MM.1S (cell line): ENCODE data around the gene PPP4R2.

Source experiments
- DNase-seq: peaks from one replicate; pipeline ENCODE4 v3.0.0-alpha.2; 2015
- H2AFZ ChIP-seq: fragments of 300-600 bp; sonication (generic); 2 replicates; pipeline ENCODE4 v1.6.0; 2016; ENCODE audit warnings: antibody characterized with exemption, low read length
- H3F3A ChIP-seq: fragments of 300-600 bp; sonication (generic); 2 replicates; pipeline ENCODE4 v1.6.1; 2016; ENCODE audit warnings: mild to moderate bottlenecking, antibody characterized with exemption, low read length, moderate library complexity, mixed read lengths; ENCODE audit not compliant: insufficient read depth
- H3K27ac ChIP-seq: fragments of 300-600 bp; sonication (generic); 2 replicates; pipeline ENCODE4 v1.5.1; 2016; ENCODE audit warnings: mild to moderate bottlenecking, low read length
- H3K27me3 ChIP-seq: fragments of 300-600 bp; sonication (generic); replicated peaks from 2 replicates; pipeline ENCODE4 v1.6.0; 2016; ENCODE audit warnings: low read length; ENCODE audit not compliant: insufficient read depth
- H3K36me3 ChIP-seq: fragments of 300-600 bp; sonication (generic); replicated peaks from 2 replicates; pipeline ENCODE4 v1.6.1; 2016; ENCODE audit warnings: mild to moderate bottlenecking, low read length, mixed read lengths; ENCODE audit not compliant: insufficient read depth
- H3K4me1 ChIP-seq: fragments of 300-600 bp; sonication (generic); 2 replicates; pipeline ENCODE4 v1.6.1; 2016; ENCODE audit warnings: low read length, mixed read lengths
- H3K4me2 ChIP-seq: fragments of 300-600 bp; sonication (generic); 2 replicates; pipeline ENCODE4 v1.6.0; 2016; ENCODE audit warnings: low read depth, low read length
- H3K4me3 ChIP-seq: fragments of 300-600 bp; sonication (generic); 2 replicates; pipeline ENCODE4 v1.5.1; 2016; ENCODE audit warnings: low read length, mixed read lengths
- H3K79me2 ChIP-seq: fragments of 300-600 bp; sonication (generic); 2 replicates; pipeline ENCODE4 v1.6.1; 2016; ENCODE audit warnings: mixed run types, low read length, mixed read lengths
- H3K9ac ChIP-seq: fragments of 300-600 bp; sonication (generic); 2 replicates; pipeline ENCODE4 v1.6.1; 2016; ENCODE audit warnings: low read length, mixed read lengths
- H3K9me2 ChIP-seq: fragments of 300-600 bp; sonication (generic); replicated peaks from 2 replicates; pipeline ENCODE4 v1.6.1; 2016; ENCODE audit warnings: mild to moderate bottlenecking, low read length, mixed read lengths; ENCODE audit not compliant: insufficient read depth
- H3K9me3 ChIP-seq: fragments of 300-600 bp; sonication (generic); replicated peaks from 2 replicates; pipeline ENCODE4 v1.6.1; 2016; ENCODE audit warnings: mild to moderate bottlenecking, low read length, mixed read lengths; ENCODE audit not compliant: insufficient read depth
- H4K20me1 ChIP-seq: fragments of 300-600 bp; sonication (generic); 2 replicates; pipeline ENCODE4 v1.6.1; 2016; ENCODE audit warnings: mild to moderate bottlenecking, low read length, moderate library complexity, mixed read lengths; ENCODE audit not compliant: insufficient read depth
- EZH2 ChIP-seq: fragments of 300-600 bp; sonication (generic); optimal IDR thresholded peaks from 2 replicates; pipeline ENCODE3; 2017; ENCODE audit warnings: low read depth, mild to moderate bottlenecking, antibody characterized with exemption, low read length, mixed read lengths
- EZH2phosphoT487 ChIP-seq: fragments of 300-600 bp; sonication (generic); IDR thresholded peaks from 2 replicates; pipeline ENCODE4 v1.6.1; 2018; ENCODE audit warnings: antibody characterized with exemption, low read length
- TF ChIP-seq, protein P1 (sequence below): fragments of 300-600 bp; sonication (generic); IDR thresholded peaks from 2 replicates; pipeline ENCODE4 v1.5.1; 2016; ENCODE audit warnings: antibody characterized with exemption, low read length, mixed read lengths

PPP4R2 gene

DNA sequence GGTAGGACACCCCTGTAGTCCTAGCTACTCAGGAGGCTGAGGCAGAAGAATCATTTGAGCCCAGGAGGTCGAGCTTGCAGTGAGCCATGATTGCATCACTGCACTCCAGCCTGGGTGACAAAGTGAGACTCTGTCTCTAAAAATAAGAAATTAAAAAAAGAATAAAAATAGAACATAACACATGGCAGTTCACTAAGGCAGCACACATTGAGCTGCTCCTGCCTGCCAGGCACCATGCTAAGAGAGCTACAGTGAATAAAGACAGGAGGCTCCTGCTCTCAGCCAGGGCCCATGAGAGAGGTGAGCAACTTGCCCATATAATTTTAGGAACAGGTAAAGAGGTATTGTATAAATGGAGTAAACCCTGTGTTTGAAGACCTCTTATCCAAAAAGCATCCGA is 119.2 kb downstream of the PPP4R2 start:
- Histone ChIP-seq H2AFZ (no peak overlapping the region), H3K9ac (no peak overlapping the region), H3K4me2 (no peak overlapping the region), H3K36me3 (no peaks in the 10 kb centered on the region), H3K4me1 (no peaks in the 10 kb centered on the region), H3K9me3 (no peaks in the 10 kb centered on the region), H3K9me2 (no peaks in the 10 kb centered on the region), H3K27me3 (no peaks in the 10 kb centered on the region), H3K4me3 (no peak overlapping the region), H3K79me2 (no peaks in the 10 kb centered on the region), H3F3A (no peaks in the 10 kb centered on the region), H3K27ac (no peak overlapping the region), H4K20me1 (no peaks in the 10 kb centered on the region)
- DNase-seq, result no peak
- TF ChIP-seq EZH2 (no peak), EZH2phosphoT487 (no peak)
- TF ChIP-seq, protein P1, sequence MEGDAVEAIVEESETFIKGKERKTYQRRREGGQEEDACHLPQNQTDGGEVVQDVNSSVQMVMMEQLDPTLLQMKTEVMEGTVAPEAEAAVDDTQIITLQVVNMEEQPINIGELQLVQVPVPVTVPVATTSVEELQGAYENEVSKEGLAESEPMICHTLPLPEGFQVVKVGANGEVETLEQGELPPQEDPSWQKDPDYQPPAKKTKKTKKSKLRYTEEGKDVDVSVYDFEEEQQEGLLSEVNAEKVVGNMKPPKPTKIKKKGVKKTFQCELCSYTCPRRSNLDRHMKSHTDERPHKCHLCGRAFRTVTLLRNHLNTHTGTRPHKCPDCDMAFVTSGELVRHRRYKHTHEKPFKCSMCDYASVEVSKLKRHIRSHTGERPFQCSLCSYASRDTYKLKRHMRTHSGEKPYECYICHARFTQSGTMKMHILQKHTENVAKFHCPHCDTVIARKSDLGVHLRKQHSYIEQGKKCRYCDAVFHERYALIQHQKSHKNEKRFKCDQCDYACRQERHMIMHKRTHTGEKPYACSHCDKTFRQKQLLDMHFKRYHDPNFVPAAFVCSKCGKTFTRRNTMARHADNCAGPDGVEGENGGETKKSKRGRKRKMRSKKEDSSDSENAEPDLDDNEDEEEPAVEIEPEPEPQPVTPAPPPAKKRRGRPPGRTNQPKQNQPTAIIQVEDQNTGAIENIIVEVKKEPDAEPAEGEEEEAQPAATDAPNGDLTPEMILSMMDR, result no peak
